ENCODE results near the gene NUDT4. TPM values are rescaled to one million over a fixed set of nuclear protein-coding genes. Genes with fewer than 3 reads are reported as not detected.
"Not testable (repeated sequence)": the region's sequence is repeated elsewhere in the genome, so short reads cannot be mapped to it uniquely, and the experiment has no call there.

The NUDT4 gene
- total RNA-seq, 2 experiments from 2014 or later: 56.3 to 61.0 TPM

DNA sequence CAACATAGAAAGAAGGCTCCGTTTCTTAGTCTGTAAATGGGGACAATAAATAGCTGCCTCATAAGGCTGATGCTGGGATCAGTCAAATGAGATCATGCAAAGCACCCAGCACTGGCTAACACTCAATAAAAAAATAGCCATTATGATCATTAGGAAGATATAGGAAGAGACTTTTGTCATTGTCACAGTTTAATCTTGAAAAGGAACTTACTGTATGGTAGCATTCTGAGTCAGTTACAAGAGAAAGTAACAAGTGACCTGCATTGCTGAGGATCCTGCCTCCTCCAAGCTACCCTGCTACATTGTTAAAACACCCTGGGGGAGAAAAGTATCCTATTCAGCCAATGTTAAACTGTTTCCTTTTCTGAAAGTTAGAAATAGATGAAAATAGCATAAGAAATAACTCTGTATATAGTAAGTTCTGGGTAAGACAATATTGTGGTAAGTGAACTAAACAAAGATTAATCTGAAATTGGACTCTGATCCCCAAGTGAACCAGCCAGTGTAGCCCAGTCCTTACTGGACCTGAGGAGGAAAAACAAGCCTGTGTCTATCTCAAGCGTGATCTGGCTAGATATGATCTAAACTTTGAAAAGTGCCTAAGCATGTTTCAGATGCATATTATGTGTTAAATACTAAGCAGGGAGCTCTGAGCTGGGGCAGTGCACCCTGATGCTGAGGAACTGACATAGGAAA is 3.6 kb upstream of the NUDT4 start:
- Mint-ChIP-seq H3K27me3 (ENCODE audit: low read depth) (no peaks in the 10 kb centered on the region), H3K4me3 (no peak overlapping the region), H3K27ac (no peak overlapping the region), H3K4me1 (ENCODE audit: low read depth) (peaks cover 18% of the 10 kb centered on the region), H3K9me3 (ENCODE audit: insufficient read depth) (no peaks in the 10 kb centered on the region), H3K36me3 (ENCODE audit: low read depth) (no peaks in the 10 kb centered on the region)
- CTCF ChIA-PET: interaction anchor here (1.3 to 1.9 kb wide), 2 partner anchors 10 to 278 kb away, joined by 3 to 7 read pairs; no protein-coding TSS in a partner anchor
- DNase-seq (no peak), ATAC-seq (no peak)
- POLR2A ChIA-PET: no interaction called here

DNA sequence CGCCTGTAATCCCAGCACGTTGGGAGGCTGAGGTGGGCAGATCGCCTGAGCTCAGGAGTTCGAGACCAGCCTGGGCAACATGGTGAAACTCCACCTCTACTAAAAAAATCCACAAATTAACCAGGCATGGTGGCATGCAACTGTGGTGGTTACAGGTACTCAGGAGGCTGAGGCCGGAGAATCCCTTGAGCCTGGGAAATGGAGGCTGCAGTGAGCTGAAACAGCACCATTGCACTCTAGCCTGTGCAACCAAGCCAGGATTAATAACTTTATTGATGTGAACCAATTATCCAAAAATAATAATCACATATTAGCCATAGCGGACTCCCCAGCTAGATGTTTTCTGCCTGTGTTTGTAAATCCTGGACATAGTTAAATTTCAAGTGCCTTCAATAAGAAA is 1.8 kb upstream of the NUDT4 start:
- H3K27me3 Mint-ChIP-seq (ENCODE audit: low read depth): no peaks in the 10 kb centered on the region
- CTCF ChIA-PET: interaction anchor here (1.3 kb wide), 1 partner anchor 389 kb away, joined by 5 read pairs; no protein-coding TSS in a partner anchor
- no peak for ATAC-seq
- no peaks in the 10 kb centered on the region for H3K9me3 Mint-ChIP-seq (ENCODE audit: insufficient read depth)
- POLR2A ChIA-PET: no interaction called here
- DNase-seq: no peak
- no peak overlapping the region for H3K4me3 Mint-ChIP-seq
- peaks cover 7% of the 10 kb centered on the region for H3K36me3 Mint-ChIP-seq (ENCODE audit: low read depth)
- H3K4me1 Mint-ChIP-seq (ENCODE audit: low read depth): peaks cover 27% of the 10 kb centered on the region
- H3K27ac Mint-ChIP-seq: no peak overlapping the region

DNA sequence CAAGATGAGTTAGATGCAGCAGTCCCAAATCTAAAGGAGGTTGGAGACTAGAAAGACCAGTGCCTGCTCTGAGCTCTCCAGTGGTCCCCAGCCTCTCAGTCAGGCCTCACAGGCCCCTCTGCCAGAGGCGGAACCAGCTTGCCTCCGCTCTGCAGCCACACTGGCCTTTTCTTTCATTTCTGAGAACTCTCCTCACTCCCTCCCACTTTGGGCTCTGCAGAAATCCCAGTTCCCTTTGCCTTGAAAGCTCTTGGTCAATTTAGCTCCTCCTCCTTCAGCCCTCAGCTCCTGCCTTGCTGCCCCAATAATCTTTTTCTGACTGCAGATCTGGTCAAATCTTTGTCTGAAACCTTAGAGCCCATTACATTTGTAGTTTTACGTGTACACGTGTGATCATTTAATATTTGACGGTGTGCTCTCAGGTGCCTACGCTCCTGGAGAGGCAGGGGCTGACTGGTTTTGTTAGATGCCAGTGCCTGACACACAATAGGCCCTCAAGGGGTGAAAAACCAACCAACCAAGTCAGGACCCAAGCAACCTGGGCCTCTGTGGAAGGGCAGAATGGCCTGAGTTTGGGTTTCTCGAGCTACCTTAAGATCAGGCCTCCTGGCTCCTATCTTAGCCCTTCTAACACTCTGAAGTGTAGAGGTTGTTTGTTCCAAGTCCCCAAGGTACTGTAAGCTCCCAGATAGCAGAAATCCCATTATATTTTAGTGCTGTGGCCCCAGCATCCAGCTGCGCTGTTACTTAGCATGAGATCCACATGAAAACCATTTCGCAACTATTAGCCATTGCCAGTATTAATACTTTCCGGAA is 1.1 kb upstream of the NUDT4 start:
- no peaks in the 10 kb centered on the region for H3K27me3 Mint-ChIP-seq (ENCODE audit: low read depth)
- H3K4me3 Mint-ChIP-seq: peak overlapping the region; percentile 80
- no peak overlapping the region for H3K27ac Mint-ChIP-seq
- H3K4me1 Mint-ChIP-seq (ENCODE audit: low read depth): peaks cover 33% of the 10 kb centered on the region
- peaks cover 11% of the 10 kb centered on the region for H3K36me3 Mint-ChIP-seq (ENCODE audit: low read depth)
- ChIA-PET CTCF (interaction anchor here (1.1 to 1.3 kb wide), 3 partner anchors 13 to 389 kb away, joined by 5 to 6 read pairs (median 5); no protein-coding TSS in a partner anchor), POLR2A (interaction anchor here (1.6 kb wide), 1 partner anchor 13 kb away, joined by 7 read pairs; no protein-coding TSS in a partner anchor)
- DNase-seq: no peak
- ATAC-seq: no peak
- H3K9me3 Mint-ChIP-seq (ENCODE audit: insufficient read depth): no peaks in the 10 kb centered on the region

DNA sequence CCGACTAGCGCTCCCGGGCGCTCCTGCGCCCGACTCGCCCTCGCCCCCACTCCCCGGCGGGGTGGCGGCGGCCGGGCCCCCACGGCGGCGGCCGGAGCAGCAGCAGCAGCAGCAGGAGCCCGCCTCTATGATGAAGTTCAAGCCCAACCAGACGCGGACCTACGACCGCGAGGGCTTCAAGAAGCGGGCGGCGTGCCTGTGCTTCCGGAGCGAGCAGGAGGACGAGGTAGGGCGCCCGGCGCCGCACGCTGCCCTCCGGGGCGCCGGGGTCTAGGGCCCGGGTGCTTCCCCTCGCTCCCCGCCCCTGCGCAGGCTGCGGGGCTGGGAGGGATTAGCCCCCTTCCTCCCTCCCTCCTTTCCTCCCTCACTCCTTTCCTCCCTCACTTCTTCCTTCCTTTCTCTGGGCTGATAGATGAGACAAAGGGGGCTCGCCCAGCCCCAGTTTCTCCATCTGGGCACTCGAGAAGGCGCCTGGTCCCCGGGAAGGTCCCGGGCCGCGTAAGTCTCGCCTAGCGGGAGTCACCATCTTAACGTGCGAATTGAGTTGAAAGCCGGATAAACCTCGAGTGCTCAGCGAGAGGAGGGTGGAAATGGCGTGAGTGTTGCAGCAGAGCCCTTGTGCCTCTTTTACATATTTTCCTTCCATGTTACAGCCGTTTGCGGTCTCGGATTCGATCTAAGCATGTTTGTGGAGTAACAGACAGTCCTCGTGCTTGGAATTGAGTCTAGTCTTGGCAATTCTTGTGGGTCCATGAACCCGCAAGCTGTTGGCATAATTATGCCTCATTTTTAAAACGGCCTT is 672 bp downstream of the NUDT4 start:
- H3K27me3 Mint-ChIP-seq (ENCODE audit: low read depth): not testable (repeated sequence)
- POLR2A ChIA-PET: interaction anchor here (0.7 to 2.0 kb wide), 3 partner anchors 15 to 1867 kb away, joined by 4 to 6 read pairs (median 4); no protein-coding TSS in a partner anchor

DNA sequence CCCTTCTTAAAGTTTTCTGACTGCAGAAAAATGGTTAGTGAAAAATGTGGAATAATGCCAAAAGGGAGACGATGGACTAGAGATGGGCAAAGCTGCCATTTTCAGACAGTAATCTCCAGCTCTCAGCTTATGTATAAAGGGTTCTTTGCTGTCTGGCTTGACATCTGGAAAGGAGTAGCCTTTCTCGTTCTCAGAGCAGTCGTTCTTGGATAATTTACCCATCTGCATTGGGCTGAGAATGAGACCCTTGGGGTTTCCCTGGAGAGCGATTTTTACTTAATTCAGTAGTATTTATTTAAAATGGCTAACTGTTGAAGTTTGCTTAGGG is 1.2 kb downstream of the NUDT4 start:
- CTCF ChIA-PET: interaction anchor here (1.3 to 5.3 kb wide), 5 partner anchors 14 to 391 kb away, joined by 4 to 54 read pairs (median 27); no protein-coding TSS in a partner anchor
- no peaks in the 10 kb centered on the region for H3K9me3 Mint-ChIP-seq (ENCODE audit: insufficient read depth)
- peaks cover 19% of the 10 kb centered on the region for H3K36me3 Mint-ChIP-seq (ENCODE audit: low read depth)
- ATAC-seq: no peak
- peaks cover 45% of the 10 kb centered on the region for H3K4me1 Mint-ChIP-seq (ENCODE audit: low read depth)
- H3K27ac Mint-ChIP-seq: peak overlapping the region; percentile 99
- H3K4me3 Mint-ChIP-seq: peak overlapping the region; percentile 99
- no peak for DNase-seq
- POLR2A ChIA-PET: interaction anchor here (0.7 to 2.0 kb wide), 3 partner anchors 16 to 1867 kb away, joined by 4 to 6 read pairs (median 4); no protein-coding TSS in a partner anchor
- H3K27me3 Mint-ChIP-seq (ENCODE audit: low read depth): no peaks in the 10 kb centered on the region

More for the DNA sequence above, 672 bp downstream of the NUDT4 start:
- Mint-ChIP-seq H3K36me3 (ENCODE audit: low read depth) (peaks cover 17% of the 10 kb centered on the region), H3K4me3 (peak overlapping the region; percentile 99), H3K27ac (peak overlapping the region; percentile 99), H3K4me1 (ENCODE audit: low read depth) (peaks cover 43% of the 10 kb centered on the region)
- ATAC-seq: peak; percentile 59
- peak; percentile 73 for DNase-seq
- CTCF ChIA-PET: interaction anchor here (1.3 to 3.6 kb wide), 3 partner anchors 14 to 135 kb away, joined by 4 to 27 read pairs (median 4); no protein-coding TSS in a partner anchor
- not testable (repeated sequence) for H3K9me3 Mint-ChIP-seq (ENCODE audit: insufficient read depth)

DNA sequence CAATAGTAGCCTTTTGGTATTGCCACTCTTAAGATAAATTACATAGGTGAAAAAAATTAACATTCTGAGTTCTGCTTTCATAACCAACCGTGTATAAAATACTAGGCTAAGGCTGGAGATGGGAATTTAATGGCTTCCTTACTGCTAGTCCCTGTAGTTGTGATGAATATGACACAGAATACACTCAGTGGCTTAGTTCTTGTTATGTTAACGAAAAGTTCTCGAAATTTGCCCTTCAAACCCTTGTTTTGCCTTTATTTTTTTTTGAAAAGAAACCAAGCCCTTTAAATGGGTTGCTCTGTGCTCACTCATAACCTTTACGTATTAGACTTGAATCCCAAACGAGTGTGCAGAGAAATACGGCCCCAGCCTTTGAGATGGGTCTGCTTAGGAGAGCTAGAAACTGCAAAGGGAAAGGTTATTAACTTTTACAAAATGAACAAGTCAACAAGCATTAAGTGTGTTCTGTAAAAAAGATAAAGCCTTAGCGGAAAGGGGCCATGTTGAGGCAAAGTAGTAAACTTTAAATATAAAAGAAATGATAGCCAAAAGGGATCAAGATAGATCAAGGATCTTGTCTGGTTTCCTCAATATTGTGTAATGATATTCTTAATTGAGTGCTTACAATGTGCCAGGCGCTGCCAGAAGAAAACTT is 1.7 kb downstream of the NUDT4 start:
- DNase-seq: no peak
- ChIA-PET CTCF (interaction anchor here (1.3 to 5.3 kb wide), 7 partner anchors 15 to 392 kb away, joined by 3 to 54 read pairs (median 23); no protein-coding TSS in a partner anchor), POLR2A (interaction anchor here (0.6 to 2.0 kb wide), 4 partner anchors 16 to 1866 kb away, joined by 4 to 6 read pairs (median 4); no protein-coding TSS in a partner anchor)
- no peaks in the 10 kb centered on the region for H3K9me3 Mint-ChIP-seq (ENCODE audit: insufficient read depth)
- no peaks in the 10 kb centered on the region for H3K27me3 Mint-ChIP-seq (ENCODE audit: low read depth)
- H3K4me1 Mint-ChIP-seq (ENCODE audit: low read depth): peaks cover 42% of the 10 kb centered on the region
- H3K4me3 Mint-ChIP-seq: peak overlapping the region; percentile 99
- no peak for ATAC-seq
- H3K27ac Mint-ChIP-seq: peak overlapping the region; percentile 99
- peaks cover 21% of the 10 kb centered on the region for H3K36me3 Mint-ChIP-seq (ENCODE audit: low read depth)

DNA sequence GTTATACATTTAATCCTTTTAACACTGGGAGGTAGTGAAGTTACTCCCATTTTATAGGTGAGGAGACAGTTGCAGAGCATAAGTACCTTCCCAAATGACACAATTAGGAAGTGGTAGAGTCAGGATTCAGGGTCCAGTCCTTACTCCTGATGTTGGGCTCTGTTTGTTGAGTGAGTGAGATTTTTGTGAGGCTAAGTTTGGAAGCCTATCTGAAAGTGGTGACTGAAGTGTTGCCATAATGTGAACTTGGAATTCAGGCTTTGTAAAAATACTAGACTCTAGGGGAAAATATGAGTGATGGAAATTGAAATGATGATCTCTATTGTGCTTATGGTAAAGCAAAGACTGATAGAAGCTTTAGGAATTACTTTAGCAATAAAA is 2.2 kb downstream of the NUDT4 start:
- H3K9me3 Mint-ChIP-seq (ENCODE audit: insufficient read depth): no peaks in the 10 kb centered on the region
- H3K4me3 Mint-ChIP-seq: peak overlapping the region; percentile 99
- peaks cover 43% of the 10 kb centered on the region for H3K4me1 Mint-ChIP-seq (ENCODE audit: low read depth)
- DNase-seq (no peak), ATAC-seq (no peak)
- ChIA-PET CTCF (interaction anchor here (0.7 to 5.3 kb wide), 25 partner anchors 16 to 594 kb away, joined by 3 to 54 read pairs (median 4); no protein-coding TSS in a partner anchor), POLR2A (interaction anchor here (0.6 to 2.0 kb wide), 3 partner anchors 17 to 445 kb away, joined by 4 to 6 read pairs (median 4); no protein-coding TSS in a partner anchor)
- peak overlapping the region; percentile 99 for H3K27ac Mint-ChIP-seq
- peaks cover 22% of the 10 kb centered on the region for H3K36me3 Mint-ChIP-seq (ENCODE audit: low read depth)
- H3K27me3 Mint-ChIP-seq (ENCODE audit: low read depth): no peaks in the 10 kb centered on the region

DNA sequence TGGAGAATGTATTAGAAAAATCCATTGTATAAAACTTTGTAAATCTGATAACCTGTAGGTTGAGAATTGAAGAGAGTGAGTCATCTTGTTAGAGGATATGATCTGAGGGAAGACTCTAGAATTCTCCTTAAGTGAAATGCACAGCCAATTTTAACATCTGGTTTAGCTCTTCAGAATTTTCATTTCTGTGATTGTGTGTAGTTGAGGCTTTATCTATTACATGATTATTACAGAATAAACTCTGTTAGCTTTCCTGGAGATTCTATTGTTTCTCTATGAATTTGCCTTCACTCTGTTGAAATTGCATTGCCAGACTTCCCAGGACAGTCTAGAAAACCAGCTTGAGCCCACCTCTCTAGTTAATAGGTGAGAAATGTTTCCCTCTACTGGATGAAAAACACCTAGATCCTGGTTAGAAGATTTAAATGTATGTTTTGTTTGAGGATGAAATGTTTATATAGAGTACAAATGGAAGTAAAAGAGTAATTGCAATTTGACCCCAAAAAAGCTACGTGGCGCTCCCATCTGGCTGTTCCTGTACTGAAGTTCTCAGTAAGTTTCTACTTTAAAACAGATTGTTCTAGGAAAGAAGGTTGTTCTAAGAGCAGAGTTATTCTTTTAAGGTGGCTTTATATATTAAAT is 2.9 kb downstream of the NUDT4 start:
- Mint-ChIP-seq H3K4me1 (ENCODE audit: low read depth) (peaks cover 47% of the 10 kb centered on the region), H3K27ac (peak overlapping the region; percentile 62), H3K36me3 (ENCODE audit: low read depth) (peaks cover 28% of the 10 kb centered on the region), H3K27me3 (ENCODE audit: low read depth) (no peaks in the 10 kb centered on the region), H3K9me3 (ENCODE audit: insufficient read depth) (no peaks in the 10 kb centered on the region), H3K4me3 (peak overlapping the region; percentile 99)
- DNase-seq (no peak), ATAC-seq (no peak)
- POLR2A ChIA-PET: interaction anchor here (0.7 kb wide), 1 partner anchor 194 kb away, joined by 4 read pairs; no protein-coding TSS in a partner anchor
- CTCF ChIA-PET: interaction anchor here (0.7 to 5.3 kb wide), 31 partner anchors 10 to 722 kb away, joined by 3 to 54 read pairs (median 4); no protein-coding TSS in a partner anchor

DNA sequence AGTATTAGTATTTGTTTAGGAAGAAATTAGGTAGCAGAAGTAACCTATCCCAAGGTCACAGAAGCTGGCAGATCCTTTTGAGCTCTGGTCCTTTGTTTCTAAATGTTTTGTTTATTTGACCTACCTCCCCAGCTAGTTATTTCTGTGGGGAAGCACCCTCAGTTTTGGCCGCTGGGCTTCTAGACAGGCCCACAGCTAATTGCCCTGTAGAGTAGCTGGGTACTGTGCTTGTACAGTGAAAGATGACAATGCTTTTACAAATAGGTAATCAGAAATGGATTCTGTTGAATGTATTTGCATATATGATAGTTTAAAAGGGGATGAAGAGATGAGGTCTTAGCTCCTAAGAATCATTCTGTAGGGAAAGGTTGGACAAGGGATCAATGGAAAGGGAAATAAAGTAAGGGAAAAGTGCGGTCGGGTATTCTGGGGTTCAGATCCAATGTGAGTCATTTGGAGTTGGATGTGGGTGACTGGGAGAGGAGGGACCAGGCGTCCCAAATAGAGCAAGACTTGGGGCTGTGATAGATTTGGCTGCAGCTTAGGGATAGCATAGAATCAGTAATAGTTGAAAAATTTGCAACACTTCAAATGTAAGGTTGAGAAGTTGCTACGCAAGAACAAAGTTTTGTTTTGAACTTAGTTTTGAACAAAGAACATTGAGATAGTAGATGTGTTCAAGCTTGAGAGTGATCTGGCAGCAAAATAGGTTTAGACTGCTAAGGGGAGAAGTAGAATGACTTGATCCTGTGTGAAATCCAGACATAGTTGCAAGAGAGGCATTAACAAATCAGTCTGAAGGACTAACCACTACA is 3.6 kb downstream of the NUDT4 start:
- Mint-ChIP-seq H3K27me3 (ENCODE audit: low read depth) (no peaks in the 10 kb centered on the region), H3K4me3 (peak overlapping the region; percentile 99), H3K4me1 (ENCODE audit: low read depth) (peaks cover 45% of the 10 kb centered on the region), H3K9me3 (ENCODE audit: insufficient read depth) (no peaks in the 10 kb centered on the region), H3K27ac (peak overlapping the region; percentile 62), H3K36me3 (ENCODE audit: low read depth) (peaks cover 28% of the 10 kb centered on the region)
- ChIA-PET POLR2A (no interaction called here), CTCF (interaction anchor here (0.7 to 5.3 kb wide), 24 partner anchors 9 to 721 kb away, joined by 3 to 54 read pairs (median 4); no protein-coding TSS in a partner anchor)
- DNase-seq: no peak
- no peak for ATAC-seq

All from activated CD8-positive, alpha-beta T cell treated with anti-CD3 and anti-CD28 coated beads, Interleukin-2, amount 10 ng/mL, durations not matched to agents 7 days and 5 days (primary cell).